GM21447 (cell line): Measurements from ENCODE around the gene GLRA1.
"Not testable (repeated sequence)": the region's sequence is repeated elsewhere in the genome, so short reads cannot be mapped to it uniquely, and the experiment has no call there.

Experiments used
- ATAC-seq: cut with Tn5 transposase; IDR thresholded peaks from one replicate; pipeline ENCODE4 v1.9.1; 2021; ENCODE audit not compliant: unreplicated experiment

GLRA1 gene

GRCh38 chr5:151885138-151885908 is 39.3 kb downstream of the GLRA1 start:
- ATAC-seq: no peak

- ATAC-seq: no peak
These were observed 42.9 kb downstream of the GLRA1 start for GRCh38 chr5:151881621-151882225.

- ATAC-seq: no peak
These were observed 44.3 kb downstream of the GLRA1 start for GRCh38 chr5:151880324-151880723.

- ATAC-seq: no peak
These were observed 51.0 kb downstream of the GLRA1 start for GRCh38 chr5:151873701-151874100.

GRCh38 chr5:151872701-151873100 is 52.0 kb downstream of the GLRA1 start:
- ATAC-seq: no peak

- ATAC-seq: no peak
These were observed 53.8 kb downstream of the GLRA1 start for GRCh38 chr5:151870820-151871219.

- ATAC-seq: no peak
These were observed 54.4 kb downstream of the GLRA1 start for GRCh38 chr5:151870271-151870670.

- no peak for ATAC-seq
These were observed 54.8 kb downstream of the GLRA1 start for GRCh38 chr5:151869843-151870242.

GRCh38 chr5:151868451-151868850 is 56.2 kb downstream of the GLRA1 start:
- no peak for ATAC-seq

- ATAC-seq: no peak
These were observed 60.4 kb downstream of the GLRA1 start for GRCh38 chr5:151864061-151864748.

- no peak for ATAC-seq
These were observed 61.1 kb downstream of the GLRA1 start for GRCh38 chr5:151863566-151863965.

- ATAC-seq: no peak
These were observed 61.7 kb downstream of the GLRA1 start for GRCh38 chr5:151862811-151863472.

- ATAC-seq: not testable (repeated sequence)
These were observed 63.8 kb downstream of the GLRA1 start for GRCh38 chr5:151860867-151861266.

- ATAC-seq: no peak
These were observed 67.8 kb downstream of the GLRA1 start for GRCh38 chr5:151856861-151857260.

- ATAC-seq: no peak
These were observed 69.0 kb downstream of the GLRA1 start for GRCh38 chr5:151855701-151856100.

GRCh38 chr5:151847871-151848270 is 76.8 kb downstream of the GLRA1 start:
- no peak for ATAC-seq

- no peak for ATAC-seq
These were observed 77.9 kb downstream of the GLRA1 start for GRCh38 chr5:151846765-151847164.

GRCh38 chr5:151832843-151833242 is 91.8 kb downstream of the GLRA1 start:
- not testable (repeated sequence) for ATAC-seq

GRCh38 chr5:151829370-151829769 is 95.3 kb downstream of the GLRA1 start:
- ATAC-seq: no peak

GRCh38 chr5:151825445-151825844 is 99.2 kb downstream of the GLRA1 start:
- ATAC-seq: peak; percentile 65

GRCh38 chr5:151822141-151822540 is 102.5 kb downstream of the GLRA1 start:
- ATAC-seq: no peak
